ENCODE measurements around the gene EPB41L2. TPM values are rescaled to one million over a fixed set of nuclear protein-coding genes. Genes with fewer than 3 reads are reported as not detected.

The EPB41L2 gene
- total RNA-seq, 1 experiment from 2014 or later, result 91.7 TPM

DNA sequence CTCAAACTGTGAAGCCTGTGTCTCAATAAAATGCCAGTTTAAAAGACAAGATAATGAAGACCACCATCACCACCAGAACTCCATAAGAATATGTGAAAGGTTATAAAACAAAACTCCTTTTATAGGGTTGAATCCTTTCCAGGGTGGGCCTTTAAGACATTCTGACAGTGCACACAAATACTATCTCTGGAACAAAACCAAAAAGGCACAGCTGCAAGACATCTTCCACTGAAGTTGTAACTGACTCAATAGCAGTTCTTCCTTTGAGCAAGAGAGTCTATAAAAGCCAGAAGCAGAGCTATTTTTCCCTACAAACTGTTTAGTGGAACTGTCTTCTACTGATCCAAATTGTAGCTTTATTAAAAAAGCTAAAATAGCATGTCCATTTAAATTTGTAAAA, 81.6 kb downstream of the EPB41L2 start:
- DNase-seq, result no peak
- TF ChIP-seq, protein P1, sequence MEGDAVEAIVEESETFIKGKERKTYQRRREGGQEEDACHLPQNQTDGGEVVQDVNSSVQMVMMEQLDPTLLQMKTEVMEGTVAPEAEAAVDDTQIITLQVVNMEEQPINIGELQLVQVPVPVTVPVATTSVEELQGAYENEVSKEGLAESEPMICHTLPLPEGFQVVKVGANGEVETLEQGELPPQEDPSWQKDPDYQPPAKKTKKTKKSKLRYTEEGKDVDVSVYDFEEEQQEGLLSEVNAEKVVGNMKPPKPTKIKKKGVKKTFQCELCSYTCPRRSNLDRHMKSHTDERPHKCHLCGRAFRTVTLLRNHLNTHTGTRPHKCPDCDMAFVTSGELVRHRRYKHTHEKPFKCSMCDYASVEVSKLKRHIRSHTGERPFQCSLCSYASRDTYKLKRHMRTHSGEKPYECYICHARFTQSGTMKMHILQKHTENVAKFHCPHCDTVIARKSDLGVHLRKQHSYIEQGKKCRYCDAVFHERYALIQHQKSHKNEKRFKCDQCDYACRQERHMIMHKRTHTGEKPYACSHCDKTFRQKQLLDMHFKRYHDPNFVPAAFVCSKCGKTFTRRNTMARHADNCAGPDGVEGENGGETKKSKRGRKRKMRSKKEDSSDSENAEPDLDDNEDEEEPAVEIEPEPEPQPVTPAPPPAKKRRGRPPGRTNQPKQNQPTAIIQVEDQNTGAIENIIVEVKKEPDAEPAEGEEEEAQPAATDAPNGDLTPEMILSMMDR (IDR thresholded peaks at IDR 0.05; ENCODE audit: insufficient read depth in 1 of 2, low read depth in 1 of 2, low read length in 1 of 2, severe bottlenecking in 1 of 2, unreplicated experiment in 1 of 2), result no peak
- Histone ChIP-seq H3K27me3 (replicated peaks; ENCODE audit: control insufficient read depth, insufficient read depth, low read length) (no peaks in the 10 kb centered on the region), H3K4me1 (no peaks in the 10 kb centered on the region), H3K9me3 (no peaks in the 10 kb centered on the region), H3K4me3 (ENCODE audit: low read depth, low read length) (no peak overlapping the region), H3K36me3 (ENCODE audit: control insufficient read depth, insufficient read depth, low read length) (no peaks in the 10 kb centered on the region)
- no TSS peak for BruUV-seq (replicated peaks)
- Mint-ChIP-seq H3K4me3 (ENCODE audit: unreplicated experiment) (no peak overlapping the region), H3K9me3 (ENCODE audit: unreplicated experiment) (peaks cover 23% of the 10 kb centered on the region), H3K36me3 (ENCODE audit: insufficient read depth, unreplicated experiment) (no peaks in the 10 kb centered on the region), H3K27ac (ENCODE audit: unreplicated experiment) (no peak overlapping the region), H3K27me3 (ENCODE audit: insufficient read depth, unreplicated experiment) (no peaks in the 10 kb centered on the region), H3K4me1 (ENCODE audit: low read depth, unreplicated experiment) (peaks cover 18% of the 10 kb centered on the region)
- CTCF ChIA-PET, result no interaction called here
- POLR2A ChIA-PET, result no interaction called here
- intact Hi-C loops (cut with micrococcal nuclease; ENCODE audit: unreplicated experiment), result no loop called here

DNA sequence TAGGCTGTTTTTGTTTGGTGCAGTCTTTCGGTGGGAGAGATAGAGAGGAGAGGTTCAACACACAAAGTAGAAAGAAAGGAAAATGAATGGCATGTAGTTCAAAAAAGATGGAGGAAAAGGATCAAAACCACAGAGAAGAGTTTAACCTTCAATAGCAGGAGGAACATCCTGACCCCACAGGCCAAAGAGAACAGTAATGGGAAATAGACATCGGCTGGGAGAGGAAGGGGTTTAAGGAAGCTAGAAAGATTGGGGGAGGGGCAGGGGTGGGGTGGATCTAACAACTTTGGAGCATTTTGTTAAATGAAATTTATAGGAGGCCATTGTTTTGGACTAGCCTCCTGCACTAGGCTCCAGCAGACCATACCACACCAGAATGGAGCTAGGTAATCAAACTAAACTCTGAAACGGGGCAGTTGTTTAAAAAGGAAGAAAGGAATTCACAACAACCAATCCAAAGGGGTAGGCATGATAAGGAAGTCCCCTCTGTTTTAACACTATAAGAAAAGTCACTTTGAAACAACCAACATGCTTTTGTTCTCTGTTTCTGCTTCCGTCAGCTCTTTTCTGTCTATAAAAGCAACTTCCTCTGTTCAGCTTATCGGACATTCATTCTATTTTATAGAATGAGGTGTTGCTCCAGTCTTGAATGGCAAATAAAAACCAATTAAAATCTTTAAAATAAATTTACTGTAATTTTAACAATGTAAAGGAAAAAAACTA, 82.6 kb downstream of the EPB41L2 start:
- Histone ChIP-seq H3K9me3 (no peaks in the 10 kb centered on the region), H3K27me3 (replicated peaks; ENCODE audit: control insufficient read depth, insufficient read depth, low read length) (no peaks in the 10 kb centered on the region), H3K4me3 (ENCODE audit: low read depth, low read length) (no peak overlapping the region), H3K36me3 (ENCODE audit: control insufficient read depth, insufficient read depth, low read length) (no peaks in the 10 kb centered on the region), H3K4me1 (no peaks in the 10 kb centered on the region)
- no peak overlapping the region for H3K27ac Mint-ChIP-seq (ENCODE audit: unreplicated experiment)
- no TSS peak for BruUV-seq (replicated peaks)
- DNase-seq, result no peak
- intact Hi-C loops (cut with micrococcal nuclease; ENCODE audit: unreplicated experiment), result no loop called here
- H3K9me3 Mint-ChIP-seq (ENCODE audit: unreplicated experiment), result peaks cover 14% of the 10 kb centered on the region
- H3K36me3 Mint-ChIP-seq (ENCODE audit: insufficient read depth, unreplicated experiment), result no peaks in the 10 kb centered on the region
- no peaks in the 10 kb centered on the region for H3K27me3 Mint-ChIP-seq (ENCODE audit: insufficient read depth, unreplicated experiment)
- POLR2A ChIA-PET, result no interaction called here
- H3K4me1 Mint-ChIP-seq (ENCODE audit: low read depth, unreplicated experiment), result peaks cover 22% of the 10 kb centered on the region
- H3K4me3 Mint-ChIP-seq (ENCODE audit: unreplicated experiment), result no peak overlapping the region
- TF ChIP-seq, protein P1 (IDR thresholded peaks at IDR 0.05; ENCODE audit: insufficient read depth in 1 of 2, low read depth in 1 of 2, low read length in 1 of 2, severe bottlenecking in 1 of 2, unreplicated experiment in 1 of 2), result no peak
- CTCF ChIA-PET, result no interaction called here

DNA sequence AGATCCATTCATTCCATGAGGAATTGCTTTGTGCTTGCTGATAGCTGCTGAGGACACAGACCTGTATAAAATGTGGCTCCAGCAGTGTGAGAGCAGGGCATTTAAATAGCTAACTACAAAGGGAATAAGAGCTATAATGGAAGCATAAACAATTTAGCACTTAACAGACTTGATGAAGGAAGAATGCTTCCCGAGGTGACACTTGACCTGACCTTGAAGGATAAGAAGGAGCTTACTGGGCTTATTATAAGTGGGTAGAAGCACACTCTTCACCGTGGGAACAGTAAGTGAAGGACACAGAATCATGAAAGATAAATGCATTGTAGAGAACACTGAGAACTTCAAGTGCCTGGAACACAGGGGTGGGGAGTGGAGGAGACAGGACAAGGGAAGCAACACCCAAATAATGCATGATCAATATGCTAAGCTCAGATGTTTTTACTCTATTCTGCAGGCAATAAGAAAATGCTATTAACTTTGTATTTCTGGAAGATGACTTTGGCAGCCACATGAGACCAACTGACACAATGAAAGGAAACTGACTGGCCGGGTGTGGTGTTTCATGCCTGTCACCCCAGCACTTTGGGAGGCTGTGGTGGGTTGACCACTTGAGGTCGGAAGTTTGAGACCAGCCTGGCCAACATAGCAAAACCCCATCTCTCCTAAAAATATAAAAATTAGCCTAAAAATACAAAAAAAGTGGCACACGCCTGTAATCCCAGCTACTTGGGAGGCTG, 84.2 kb downstream of the EPB41L2 start:
- CTCF ChIA-PET, result no interaction called here
- H3K4me3 ChIP-seq (ENCODE audit: low read depth, low read length), result no peak overlapping the region
- Mint-ChIP-seq H3K9me3 (ENCODE audit: unreplicated experiment) (peaks cover 5% of the 10 kb centered on the region), H3K4me3 (ENCODE audit: unreplicated experiment) (no peak overlapping the region), H3K36me3 (ENCODE audit: insufficient read depth, unreplicated experiment) (no peaks in the 10 kb centered on the region), H3K27ac (ENCODE audit: unreplicated experiment) (no peak overlapping the region), H3K27me3 (ENCODE audit: insufficient read depth, unreplicated experiment) (no peaks in the 10 kb centered on the region), H3K4me1 (ENCODE audit: low read depth, unreplicated experiment) (peaks cover 26% of the 10 kb centered on the region)
- DNase-seq, result no peak
- no peaks in the 10 kb centered on the region for H3K36me3 ChIP-seq (ENCODE audit: control insufficient read depth, insufficient read depth, low read length)
- no peaks in the 10 kb centered on the region for H3K9me3 ChIP-seq
- POLR2A ChIA-PET, result no interaction called here
- H3K27me3 ChIP-seq (replicated peaks; ENCODE audit: control insufficient read depth, insufficient read depth, low read length), result no peaks in the 10 kb centered on the region
- intact Hi-C loops (cut with micrococcal nuclease; ENCODE audit: unreplicated experiment), result no loop called here
- TF ChIP-seq, protein P1 (IDR thresholded peaks at IDR 0.05; ENCODE audit: insufficient read depth in 1 of 2, low read depth in 1 of 2, low read length in 1 of 2, severe bottlenecking in 1 of 2, unreplicated experiment in 1 of 2), result no peak
- peaks cover 3% of the 10 kb centered on the region for H3K4me1 ChIP-seq
- BruUV-seq (replicated peaks), result no TSS peak

Measured in Caco-2 (cell line).